ENCODE measurements around the gene TNIP3.

DNA sequence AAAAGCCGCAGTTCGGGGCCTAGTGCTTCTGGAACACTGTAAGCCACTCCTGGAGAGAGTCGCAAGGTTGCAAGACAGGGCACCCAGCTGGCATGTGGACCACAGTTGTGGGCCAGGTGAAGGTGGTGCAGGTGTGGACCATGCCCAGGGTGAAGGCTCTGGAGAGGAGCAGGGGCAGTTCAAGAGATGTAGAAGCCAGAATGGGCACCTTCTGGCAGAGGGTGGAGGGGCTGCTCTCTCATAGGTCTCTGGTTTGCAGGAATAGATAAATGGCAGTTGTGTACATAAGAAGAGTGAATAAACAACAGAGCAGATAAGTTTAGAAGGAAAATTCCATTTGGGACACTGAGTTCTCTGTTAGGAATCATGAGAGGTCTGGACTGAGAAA lies 38.6 kb downstream of the TNIP3 start:
- TF ChIP-seq, protein P1, sequence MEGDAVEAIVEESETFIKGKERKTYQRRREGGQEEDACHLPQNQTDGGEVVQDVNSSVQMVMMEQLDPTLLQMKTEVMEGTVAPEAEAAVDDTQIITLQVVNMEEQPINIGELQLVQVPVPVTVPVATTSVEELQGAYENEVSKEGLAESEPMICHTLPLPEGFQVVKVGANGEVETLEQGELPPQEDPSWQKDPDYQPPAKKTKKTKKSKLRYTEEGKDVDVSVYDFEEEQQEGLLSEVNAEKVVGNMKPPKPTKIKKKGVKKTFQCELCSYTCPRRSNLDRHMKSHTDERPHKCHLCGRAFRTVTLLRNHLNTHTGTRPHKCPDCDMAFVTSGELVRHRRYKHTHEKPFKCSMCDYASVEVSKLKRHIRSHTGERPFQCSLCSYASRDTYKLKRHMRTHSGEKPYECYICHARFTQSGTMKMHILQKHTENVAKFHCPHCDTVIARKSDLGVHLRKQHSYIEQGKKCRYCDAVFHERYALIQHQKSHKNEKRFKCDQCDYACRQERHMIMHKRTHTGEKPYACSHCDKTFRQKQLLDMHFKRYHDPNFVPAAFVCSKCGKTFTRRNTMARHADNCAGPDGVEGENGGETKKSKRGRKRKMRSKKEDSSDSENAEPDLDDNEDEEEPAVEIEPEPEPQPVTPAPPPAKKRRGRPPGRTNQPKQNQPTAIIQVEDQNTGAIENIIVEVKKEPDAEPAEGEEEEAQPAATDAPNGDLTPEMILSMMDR (IDR thresholded peaks at IDR 0.05) = no peak
- no peak for TF ChIP-seq ZFX (IDR thresholded peaks at IDR 0.05; ENCODE audit: borderline replicate concordance)

Data from 22Rv1 (cell line).